ENCODE measurements around the gene PIGU. TPM values are rescaled to one million over a fixed set of nuclear protein-coding genes. Genes with fewer than 3 reads are reported as not detected.

PIGU gene
- total and polyA plus RNA-seq, 2 donors (not counting 1 experiment from before 2014, with no cell fraction given), result 12.0 to 19.3 TPM

- POLR2A ChIA-PET, result no interaction called here
These were observed 150.4 kb downstream of the PIGU start for GRCh38 chr20:34526466-34526865.

More at GRCh38 chr20:34526466-34526865, 150.4 kb downstream of the PIGU start:
- 100% methylated on average over 1 of the region's 5 CpGs for WGBS (ENCODE audit: insufficient coverage)
- no peaks in the 10 kb centered on the region for H3K9me3 ChIP-seq (ENCODE audit: control extremely low read depth in 1 of 3, control insufficient read depth in 2 of 3, insufficient read depth in 1 of 3, low read length in 2 of 3)
- CTCF ChIA-PET, result interaction anchor here (0.9 to 1.5 kb wide), 3 partner anchors 12 to 243 kb away, joined by 3 to 4 read pairs (median 3); no protein-coding TSS in a partner anchor
- no peak overlapping the region for H2AFZ ChIP-seq (ENCODE audit: insufficient read depth, low read depth, low read length, poor library complexity, severe bottlenecking)
- Mint-ChIP-seq H3K27ac (no peak overlapping the region), H3K4me1 (peaks cover 20% of the 10 kb centered on the region), H3K27me3 (no peaks in the 10 kb centered on the region), H3K9me3 (ENCODE audit: insufficient read depth) (no peaks in the 10 kb centered on the region), H3K4me3 (no peak overlapping the region)
- ATAC-seq (ENCODE audit: low read depth) (no peak), DNase-seq (no peak)
- TF ChIP-seq CTCF (IDR thresholded peaks at IDR 0.05), result no peak
- no peak for TF ChIP-seq EZH2 (IDR thresholded peaks at IDR 0.05; ENCODE audit: borderline replicate concordance, insufficient read depth, low read depth, low read length, poor library complexity, severe bottlenecking)
- H3K36me3 ChIP-seq (replicated peaks in 1 of 2; ENCODE audit: control extremely low read depth in 1 of 2, control insufficient read depth in 1 of 2, extremely low read depth in 1 of 2, insufficient read depth in 2 of 2, low read length in 1 of 2), result peaks cover 5 to 67% of the 10 kb centered on the region in 2 experiments
- H3K79me2 ChIP-seq (ENCODE audit: control insufficient read depth, insufficient read depth, low read length), result peaks cover 74% of the 10 kb centered on the region
- H3K4me1 ChIP-seq (ENCODE audit: control insufficient read depth in 2 of 2, insufficient read depth in 2 of 2, low read length in 2 of 2), result peaks cover 0 to 6% of the 10 kb centered on the region in 2 donors
- H3K9ac ChIP-seq (ENCODE audit: low read length), result no peak overlapping the region
- no peak overlapping the region for H3K27ac ChIP-seq (ENCODE audit: low read length in 2 of 2)
- peaks cover 76% of the 10 kb centered on the region for H4K20me1 ChIP-seq (ENCODE audit: control insufficient read depth, insufficient read depth, low read length, poor library complexity, severe bottlenecking)
- H3K27me3 ChIP-seq (replicated peaks in 1 of 4; ENCODE audit: control extremely low read depth in 1 of 4, control insufficient read depth in 3 of 4, insufficient read depth in 4 of 4, low read length in 3 of 4), result no peaks in the 10 kb centered on the region
- intact Hi-C loops (cut with micrococcal nuclease), result no loop called here
- no peak overlapping the region for H3K4me3 ChIP-seq (ENCODE audit: control extremely low read depth in 1 of 5, extremely low read depth in 1 of 5, insufficient read depth in 1 of 5, low read depth in 2 of 5, low read length in 4 of 5)
- H3K4me2 ChIP-seq (replicated peaks; ENCODE audit: low read depth, low read length, poor library complexity, severe bottlenecking), result no peak overlapping the region
